Measurements from ENCODE around the gene ITGA7. TPM values are rescaled to one million over a fixed set of nuclear protein-coding genes. Genes with fewer than 3 reads are reported as not detected.
A peak's percentile ranks its signal among the peaks of the same experiment; 100 is the strongest.

ITGA7 gene
- total RNA-seq, 6 donors from 2014 or later, result 4.6 to 30.4 (median 9.0) TPM

DNA sequence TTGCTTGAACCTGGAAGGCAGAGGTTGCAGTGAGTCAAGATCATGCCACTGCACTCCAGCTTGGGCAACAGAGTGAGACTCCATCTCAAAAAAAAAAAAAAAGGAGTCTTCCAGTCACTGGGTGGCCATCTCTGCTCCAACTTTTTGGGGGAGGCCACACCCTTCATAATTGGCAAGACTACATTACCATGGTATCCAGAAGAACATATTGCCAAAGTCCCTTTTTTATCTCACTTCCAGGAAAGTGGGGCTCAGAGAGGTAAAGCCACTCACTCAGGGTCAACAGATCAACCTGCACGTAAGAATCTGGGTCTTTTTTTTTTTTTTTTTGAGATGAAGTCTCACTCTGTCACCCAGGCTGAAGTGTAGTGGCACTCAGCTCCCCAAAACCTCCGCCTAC, 26.2 kb upstream of the ITGA7 start:
- Histone ChIP-seq H3K4me1 (peaks cover 26 to 41% (median 32%) of the 10 kb centered on the region in 4 donors), H3K4me3 (no peak overlapping the region), H3K9me3 (no peaks in the 10 kb centered on the region), H3K27me3 (no peaks in the 10 kb centered on the region), H3K36me3 (no peaks in the 10 kb centered on the region), H3K27ac (no peak overlapping the region)
- peak in 1 of 2 donors; percentile 8 for DNase-seq
- WGBS, 2 donors, result 74 to 77% methylated on average over 2 of the region's 2 CpGs
- ATAC-seq (ENCODE audit: low FRiP score in 2 of 2), result no peak
- TF ChIP-seq POLR2A (IDR thresholded peaks at IDR 0.05) (no peak), EP300 (IDR thresholded peaks at IDR 0.05) (no peak), POLR2AphosphoS5 (IDR thresholded peaks at IDR 0.05) (no peak)

DNA sequence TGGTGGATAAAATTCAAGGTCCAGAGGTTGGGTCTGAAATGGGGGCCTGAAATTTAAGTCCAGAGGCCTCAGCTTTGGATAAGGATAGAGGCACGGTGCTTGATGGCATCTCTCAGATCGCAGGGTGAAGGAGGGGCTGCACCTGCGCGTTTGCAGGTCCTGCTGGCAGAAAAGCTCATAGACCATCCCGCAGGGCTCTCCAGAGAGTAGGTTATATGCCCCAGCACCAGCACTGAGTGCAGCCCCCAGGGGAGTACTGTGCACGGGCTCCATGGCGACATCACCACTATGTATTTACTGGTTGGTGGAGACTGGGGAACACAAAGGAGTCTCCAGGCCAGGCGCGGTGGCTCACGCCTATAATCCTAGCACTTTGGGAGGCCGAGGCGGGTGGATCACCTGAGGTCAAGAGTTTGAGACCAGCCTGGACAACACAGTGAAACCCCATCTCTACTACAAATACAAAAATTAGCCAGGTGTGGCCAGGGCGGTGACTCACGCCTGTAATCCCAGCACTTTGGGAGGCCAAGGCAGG, 25.4 kb upstream of the ITGA7 start:
- no peak overlapping the region for H3K4me3 ChIP-seq
- no peak for ATAC-seq (ENCODE audit: low FRiP score in 2 of 2)
- H3K27ac ChIP-seq, result no peak overlapping the region
- TF ChIP-seq EP300 (IDR thresholded peaks at IDR 0.05), result no peak
- TF ChIP-seq POLR2A (IDR thresholded peaks at IDR 0.05), result no peak
- TF ChIP-seq, protein P1, sequence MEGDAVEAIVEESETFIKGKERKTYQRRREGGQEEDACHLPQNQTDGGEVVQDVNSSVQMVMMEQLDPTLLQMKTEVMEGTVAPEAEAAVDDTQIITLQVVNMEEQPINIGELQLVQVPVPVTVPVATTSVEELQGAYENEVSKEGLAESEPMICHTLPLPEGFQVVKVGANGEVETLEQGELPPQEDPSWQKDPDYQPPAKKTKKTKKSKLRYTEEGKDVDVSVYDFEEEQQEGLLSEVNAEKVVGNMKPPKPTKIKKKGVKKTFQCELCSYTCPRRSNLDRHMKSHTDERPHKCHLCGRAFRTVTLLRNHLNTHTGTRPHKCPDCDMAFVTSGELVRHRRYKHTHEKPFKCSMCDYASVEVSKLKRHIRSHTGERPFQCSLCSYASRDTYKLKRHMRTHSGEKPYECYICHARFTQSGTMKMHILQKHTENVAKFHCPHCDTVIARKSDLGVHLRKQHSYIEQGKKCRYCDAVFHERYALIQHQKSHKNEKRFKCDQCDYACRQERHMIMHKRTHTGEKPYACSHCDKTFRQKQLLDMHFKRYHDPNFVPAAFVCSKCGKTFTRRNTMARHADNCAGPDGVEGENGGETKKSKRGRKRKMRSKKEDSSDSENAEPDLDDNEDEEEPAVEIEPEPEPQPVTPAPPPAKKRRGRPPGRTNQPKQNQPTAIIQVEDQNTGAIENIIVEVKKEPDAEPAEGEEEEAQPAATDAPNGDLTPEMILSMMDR (IDR thresholded peaks at IDR 0.05), result no peak
- no peak for TF ChIP-seq POLR2AphosphoS5 (IDR thresholded peaks at IDR 0.05)
- H3K27me3 ChIP-seq, result no peaks in the 10 kb centered on the region
- no peaks in the 10 kb centered on the region for H3K9me3 ChIP-seq
- H3K4me1 ChIP-seq, result peaks cover 24 to 36% (median 27%) of the 10 kb centered on the region in 4 donors
- H3K36me3 ChIP-seq, result no peaks in the 10 kb centered on the region
- WGBS, 2 donors, result 93% methylated on average over 12 to 14 of the region's 14 CpGs
- peak in 1 of 2 donors; percentile 19 for DNase-seq

DNA sequence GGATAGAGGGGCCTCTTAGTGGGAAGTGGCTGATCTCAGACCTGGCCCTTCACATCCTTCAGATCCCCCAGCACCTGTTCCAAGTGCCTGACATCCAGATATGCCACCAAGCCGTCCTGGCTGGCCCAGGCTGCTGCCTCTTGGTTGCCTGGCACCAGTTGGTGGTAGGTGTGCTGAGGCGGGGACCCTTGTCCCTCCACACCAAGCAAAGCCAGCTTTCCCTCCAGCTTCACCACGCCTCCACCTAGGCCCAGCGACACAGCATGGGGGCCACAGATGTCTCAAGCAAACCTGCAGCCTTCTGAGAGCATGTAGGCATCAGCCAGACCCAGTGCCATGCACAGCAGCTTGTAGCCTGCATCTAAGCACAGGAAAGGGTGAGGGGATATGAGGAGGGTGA, 24.6 kb upstream of the ITGA7 start:
- Histone ChIP-seq H3K4me3 (no peak overlapping the region), H3K4me1 (peaks cover 20 to 35% (median 26%) of the 10 kb centered on the region in 4 donors), H3K9me3 (no peaks in the 10 kb centered on the region), H3K27me3 (no peaks in the 10 kb centered on the region), H3K36me3 (peaks cover 0 to under 1% (median 0%) of the 10 kb centered on the region in 4 donors), H3K27ac (no peak overlapping the region)
- TF ChIP-seq, protein P1 (IDR thresholded peaks at IDR 0.05), result no peak
- TF ChIP-seq EP300 (IDR thresholded peaks at IDR 0.05), result no peak
- TF ChIP-seq POLR2A (IDR thresholded peaks at IDR 0.05), result no peak
- TF ChIP-seq POLR2AphosphoS5 (IDR thresholded peaks at IDR 0.05), result no peak
- WGBS, 2 donors, result 79 to 86% methylated on average over 4 of the region's 4 CpGs
- DNase-seq (no peak), ATAC-seq (ENCODE audit: low FRiP score in 2 of 2) (no peak)

DNA sequence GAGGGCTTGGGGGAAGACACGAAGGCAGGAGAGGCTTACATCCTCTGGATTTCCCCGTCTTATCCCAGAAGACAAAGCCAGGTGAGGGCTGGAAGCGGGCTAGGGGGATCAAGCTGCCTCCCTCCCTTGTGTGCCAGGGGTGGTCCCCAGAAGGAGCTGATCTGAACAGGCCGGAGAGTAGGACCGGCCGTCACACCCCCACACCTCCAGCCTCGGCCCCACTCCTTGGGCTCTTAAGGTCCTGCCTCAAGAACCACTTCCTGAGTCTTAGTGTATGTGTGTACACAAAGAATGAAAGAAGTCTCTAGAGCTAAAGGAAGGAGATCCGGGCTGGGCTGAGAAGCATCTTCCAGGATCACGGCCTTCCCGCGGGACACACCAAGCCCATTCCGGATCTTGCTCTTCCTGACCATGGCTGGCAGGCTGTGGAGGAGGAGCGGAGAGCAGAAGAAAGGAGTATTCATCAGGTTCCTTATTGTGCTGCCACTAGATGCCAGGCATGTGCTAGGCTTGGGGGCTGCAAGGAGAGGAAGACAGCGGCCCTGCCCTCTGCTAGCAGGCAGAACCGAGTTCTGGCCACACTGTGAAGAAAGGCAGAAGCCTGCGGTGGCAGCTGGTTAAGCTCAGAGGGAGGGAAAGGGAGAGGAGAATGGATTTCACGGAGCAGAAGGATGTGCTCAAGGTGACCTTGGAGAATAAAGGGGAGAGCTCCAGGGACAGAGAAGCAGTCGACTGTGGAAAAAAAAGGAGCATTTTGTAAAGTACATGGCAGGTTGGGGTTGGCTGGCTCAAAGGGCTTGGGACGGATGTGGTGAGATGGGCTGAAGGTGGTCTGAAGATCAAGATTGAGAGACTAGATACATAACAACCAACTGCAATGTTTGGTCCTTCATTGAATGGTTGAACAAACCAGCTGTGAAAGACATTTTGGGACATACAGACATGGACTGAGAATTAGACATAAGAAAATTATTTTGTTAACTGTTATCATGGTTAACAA, 22.4 kb upstream of the ITGA7 start:
- Histone ChIP-seq H3K27ac (peak overlapping the region; percentile 98 to 100 (median 98)), H3K4me3 (peak overlapping the region; percentile 55 to 90 (median 84)), H3K9me3 (no peaks in the 10 kb centered on the region), H3K36me3 (peaks cover 6 to 22% (median 20%) of the 10 kb centered on the region in 4 donors), H3K27me3 (no peaks in the 10 kb centered on the region), H3K4me1 (peaks cover 26 to 53% (median 28%) of the 10 kb centered on the region in 4 donors)
- 3 to 8% methylated on average over 12 to 19 of the region's 19 CpGs for WGBS, 2 donors
- ATAC-seq (ENCODE audit: low FRiP score in 2 of 2) (peak; percentile 13 to 64), DNase-seq (peak in 1 of 2 donors; percentile 76)
- TF ChIP-seq POLR2AphosphoS5 (IDR thresholded peaks at IDR 0.05), result no peak
- no peak for TF ChIP-seq EP300 (IDR thresholded peaks at IDR 0.05)
- TF ChIP-seq POLR2A (IDR thresholded peaks at IDR 0.05), result peak in 2 of 4 donors; percentile 11 to 22
- TF ChIP-seq, protein P1 (IDR thresholded peaks at IDR 0.05), result no peak

All from upper lobe of left lung (tissue), 6 donors.